NCI-H1092 treated with DMSO at 0.1 percent for 48 hours (cell line): ENCODE data around the gene PUS3.

Experiments
- DNase-seq: peaks from one replicate; lab custom pipeline; 2025; lab: John Stamatoyannopoulos, UW

The PUS3 gene

GRCh38 chr11:125941267-125941618 is 38.2 kb upstream of the PUS3 start:
- DNase-seq: no peak

GRCh38 chr11:125940145-125940544 is 37.1 kb upstream of the PUS3 start:
- no peak for DNase-seq

GRCh38 chr11:125939081-125939521 is 36.1 kb upstream of the PUS3 start:
- no peak for DNase-seq

GRCh38 chr11:125938418-125938817 is 35.4 kb upstream of the PUS3 start:
- DNase-seq: no peak

- DNase-seq: no peak
Measured at GRCh38 chr11:125935618-125936199, 32.7 kb upstream of the PUS3 start.

- DNase-seq: no peak
Measured at GRCh38 chr11:125935056-125935455, 32.0 kb upstream of the PUS3 start.

GRCh38 chr11:125934473-125934872 is 31.5 kb upstream of the PUS3 start:
- no peak for DNase-seq

GRCh38 chr11:125933030-125933813 is 30.2 kb upstream of the PUS3 start:
- no peak for DNase-seq

GRCh38 chr11:125932301-125932700 is 29.3 kb upstream of the PUS3 start:
- DNase-seq: no peak

GRCh38 chr11:125931668-125932067 is 28.7 kb upstream of the PUS3 start:
- DNase-seq: no peak

- DNase-seq: no peak
Measured at GRCh38 chr11:125931116-125931515, 28.1 kb upstream of the PUS3 start.

- DNase-seq: no peak
Measured at GRCh38 chr11:125930076-125930450, 27.1 kb upstream of the PUS3 start.

- no peak for DNase-seq
Measured at GRCh38 chr11:125929445-125930075, 26.6 kb upstream of the PUS3 start.

- DNase-seq: no peak
Measured at GRCh38 chr11:125926682-125927081, 23.7 kb upstream of the PUS3 start.

- peak; percentile 54 for DNase-seq
Measured at GRCh38 chr11:125925804-125926203, 22.8 kb upstream of the PUS3 start.

- peak; percentile 54 for DNase-seq
Measured at GRCh38 chr11:125925247-125925740, 22.3 kb upstream of the PUS3 start.

- DNase-seq: no peak
Measured at GRCh38 chr11:125924384-125925007, 21.5 kb upstream of the PUS3 start.

- no peak for DNase-seq
Measured at GRCh38 chr11:125923633-125924032, 20.6 kb upstream of the PUS3 start.

- peak; percentile 81 for DNase-seq
Measured at GRCh38 chr11:125923012-125923579, 20.1 kb upstream of the PUS3 start.

GRCh38 chr11:125922156-125922555 is 19.1 kb upstream of the PUS3 start:
- DNase-seq: no peak

- no peak for DNase-seq
Measured at GRCh38 chr11:125921042-125921441, 18.0 kb upstream of the PUS3 start.

GRCh38 chr11:125918140-125918840 is 15.3 kb upstream of the PUS3 start:
- no peak for DNase-seq
